Activated CD4-positive, alpha-beta T cell treated with anti-CD3 and anti-CD28 coated beads for 4 hours (primary cell): Measurements from ENCODE around the gene SACS.
A peak's percentile ranks its signal among the peaks of the same experiment; 100 is the strongest.

Experiments
- DNase-seq, 2 donors: peaks; one replicate each; pipeline ENCODE4 v3.0.0-alpha.2; 2020

Gene SACS

DNA sequence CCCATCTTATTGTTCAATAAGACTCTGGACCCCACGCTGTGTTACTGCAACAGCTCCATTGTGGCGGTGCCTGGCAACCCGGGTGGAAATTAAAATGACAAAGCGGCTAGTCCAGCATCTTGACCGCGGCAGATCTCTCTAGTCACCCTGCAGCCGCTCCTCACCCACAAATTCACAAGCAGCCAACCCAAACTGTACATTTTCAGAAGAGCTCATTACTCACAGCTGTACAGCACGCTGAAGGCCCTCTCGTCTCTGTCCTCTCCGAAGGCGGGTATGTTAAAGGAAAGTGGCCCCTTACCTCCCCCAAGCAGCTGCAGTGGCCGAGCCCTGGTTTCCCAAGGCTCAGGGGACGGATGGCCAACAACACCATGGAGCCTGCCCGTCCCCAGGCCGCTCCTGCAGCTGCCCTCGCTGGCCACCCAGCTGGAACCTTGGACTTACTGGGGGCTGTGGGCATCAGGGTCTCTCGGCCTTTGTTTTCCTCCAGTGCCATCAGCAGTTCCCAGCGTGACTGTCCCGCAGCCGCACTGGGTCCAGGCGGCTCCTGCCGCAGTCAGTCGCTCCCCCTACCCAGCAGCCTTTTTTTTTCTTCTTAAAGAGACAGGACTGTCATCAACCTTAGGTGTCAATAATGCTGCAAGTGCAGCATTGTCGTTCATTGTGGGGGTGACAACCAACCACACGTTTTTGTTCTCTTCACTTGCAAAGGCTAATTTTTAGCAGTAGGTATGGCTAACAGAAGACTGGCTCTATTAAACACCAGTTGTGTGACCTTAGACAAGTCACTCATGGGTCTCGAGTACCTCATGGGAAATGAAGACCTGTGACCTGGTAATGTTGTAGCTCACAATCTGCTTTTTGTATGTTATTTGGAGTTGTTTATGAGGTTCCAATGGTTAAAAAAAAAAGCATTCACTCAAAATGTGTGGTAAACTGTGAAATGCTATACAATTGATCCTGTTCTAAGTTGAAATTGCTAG, at the start of gene SACS:
TSS of gene SACS (minus strand) at position 532 of the 983 bp plus-strand sequence. CDS start 22,463 bp downstream, outside the sequence.
- no peak for DNase-seq

- DNase-seq = no peak
Measured at GRCh38 chr13:23480324-23480723, 46.8 kb upstream of the SACS start.

DNA sequence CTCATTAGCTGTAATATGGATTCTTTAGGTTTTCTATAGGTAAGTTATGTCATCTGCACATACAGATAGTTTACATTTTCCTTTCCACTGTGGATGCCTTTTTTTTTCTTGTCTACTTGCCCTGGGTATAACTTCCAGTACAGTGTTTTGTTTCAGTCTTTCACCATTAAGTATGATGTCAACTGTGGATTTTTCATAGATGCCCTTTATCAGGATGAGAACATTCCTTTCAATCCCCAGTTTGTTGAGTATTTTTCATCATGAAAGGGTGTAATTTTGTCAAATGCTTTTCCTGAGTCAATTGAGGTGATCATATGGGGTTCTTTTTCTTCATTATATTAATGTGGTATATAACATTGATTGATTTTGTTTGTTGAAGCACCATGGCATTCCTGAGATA, 43.6 kb upstream of the SACS start:
- DNase-seq = no peak

GRCh38 chr13:23473221-23473620, 39.7 kb upstream of the SACS start:
- DNase-seq = no peak

DNA sequence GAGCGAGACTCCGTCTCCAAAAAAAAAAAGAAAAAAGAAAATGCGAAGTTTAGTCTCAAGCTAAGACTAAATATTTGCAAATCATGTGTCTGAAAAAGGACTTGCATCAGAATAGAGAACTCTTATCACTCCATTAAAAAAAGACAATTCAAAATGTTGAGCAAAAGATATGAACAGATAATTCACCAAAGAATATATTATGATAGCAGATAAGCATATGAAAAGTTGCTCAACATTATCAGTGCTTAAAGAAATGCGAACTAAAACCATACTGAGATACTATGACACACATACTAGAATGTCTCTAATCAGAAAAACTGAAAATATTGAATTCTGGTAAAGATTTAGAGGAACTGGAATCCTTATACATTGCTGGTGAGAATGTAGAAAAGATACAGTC, 38.7 kb upstream of the SACS start:
- DNase-seq = no peak

DNA sequence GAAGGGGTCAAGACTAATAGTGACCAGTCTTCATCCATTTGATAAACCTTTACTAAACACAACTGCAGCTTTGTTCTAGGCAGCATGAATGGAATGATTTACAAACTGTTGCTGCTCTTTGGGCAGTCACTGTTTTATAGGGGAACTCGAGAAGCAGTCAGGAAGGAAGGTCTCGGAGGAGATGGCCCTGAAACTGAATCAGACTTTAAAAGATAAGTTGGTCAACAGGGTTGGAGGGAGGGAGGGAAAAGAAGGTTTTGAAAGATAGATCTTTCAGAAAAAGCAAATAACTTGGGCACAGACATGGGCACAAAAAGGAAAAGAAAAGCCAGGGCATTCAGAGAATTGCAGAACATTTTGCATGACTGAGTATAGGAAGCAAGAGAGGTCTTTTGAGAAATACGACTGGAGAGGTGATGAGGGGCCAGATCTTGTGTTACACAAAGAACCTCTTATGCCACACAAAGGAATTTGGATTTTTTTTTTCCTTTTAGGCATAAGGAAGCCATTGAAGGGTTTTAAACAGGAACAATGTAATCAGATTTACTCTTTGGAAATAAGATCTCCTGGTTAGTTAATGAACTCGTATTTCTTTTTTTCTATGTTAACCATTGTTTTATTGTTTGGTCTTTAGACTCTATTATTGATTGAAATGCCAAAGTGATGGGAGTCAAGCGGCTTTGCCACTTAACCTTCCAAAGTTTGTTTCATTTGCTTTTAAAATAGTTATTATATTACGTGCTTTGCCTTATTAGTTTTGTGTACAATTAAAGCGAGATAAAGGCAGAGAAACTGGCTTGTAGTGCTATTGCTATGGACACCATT, 37.5 kb upstream of the SACS start:
- DNase-seq = no peak

DNA sequence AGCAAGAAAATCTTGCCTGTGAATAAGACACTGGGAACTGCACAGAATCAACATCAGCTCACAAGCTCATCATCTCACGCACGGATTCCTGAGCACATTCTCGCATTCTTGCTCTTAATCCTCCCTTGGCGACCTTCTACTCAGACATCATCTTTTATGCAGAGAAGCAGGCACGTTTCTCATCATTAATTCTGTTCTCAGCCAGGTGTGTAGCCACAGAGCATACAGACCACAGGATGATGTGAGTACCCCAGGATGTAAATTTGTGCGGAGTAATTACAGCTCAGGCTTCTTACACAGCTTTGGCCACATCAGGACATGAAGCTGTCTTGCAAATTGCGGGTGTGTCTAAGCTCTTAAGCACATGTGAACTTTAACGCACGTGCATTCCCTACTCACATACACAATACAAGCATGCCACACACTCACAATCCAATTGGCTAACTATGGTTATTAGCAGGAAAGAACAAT, 36.5 kb upstream of the SACS start:
- DNase-seq = no peak

GRCh38 chr13:23468811-23469210, 35.3 kb upstream of the SACS start:
- DNase-seq = no peak

GRCh38 chr13:23467932-23468278, 34.4 kb upstream of the SACS start:
- DNase-seq = no peak

GRCh38 chr13:23467048-23467931, 33.8 kb upstream of the SACS start:
- no peak for DNase-seq

GRCh38 chr13:23466144-23467002, 32.9 kb upstream of the SACS start:
- peak; percentile 54 to 60 for DNase-seq

DNA sequence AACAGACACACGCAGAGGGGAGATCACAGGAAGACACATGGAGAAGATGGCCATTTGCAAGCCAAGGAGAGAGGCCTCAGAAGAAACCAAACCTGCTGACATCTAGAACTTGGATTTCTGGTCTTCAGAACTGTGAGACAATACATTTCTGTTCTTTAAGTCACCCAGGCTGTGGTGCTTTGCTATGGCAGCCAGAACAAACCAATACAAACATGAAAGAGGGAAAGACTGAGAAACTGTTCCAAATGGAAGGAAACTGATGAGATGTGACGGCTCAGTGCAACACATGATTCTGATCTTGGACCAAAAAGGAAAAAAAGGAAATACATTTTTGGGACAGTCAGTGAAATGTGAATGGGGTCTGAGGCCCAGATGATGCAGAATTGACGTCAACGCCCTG, 30.2 kb upstream of the SACS start:
- no peak for DNase-seq

DNA sequence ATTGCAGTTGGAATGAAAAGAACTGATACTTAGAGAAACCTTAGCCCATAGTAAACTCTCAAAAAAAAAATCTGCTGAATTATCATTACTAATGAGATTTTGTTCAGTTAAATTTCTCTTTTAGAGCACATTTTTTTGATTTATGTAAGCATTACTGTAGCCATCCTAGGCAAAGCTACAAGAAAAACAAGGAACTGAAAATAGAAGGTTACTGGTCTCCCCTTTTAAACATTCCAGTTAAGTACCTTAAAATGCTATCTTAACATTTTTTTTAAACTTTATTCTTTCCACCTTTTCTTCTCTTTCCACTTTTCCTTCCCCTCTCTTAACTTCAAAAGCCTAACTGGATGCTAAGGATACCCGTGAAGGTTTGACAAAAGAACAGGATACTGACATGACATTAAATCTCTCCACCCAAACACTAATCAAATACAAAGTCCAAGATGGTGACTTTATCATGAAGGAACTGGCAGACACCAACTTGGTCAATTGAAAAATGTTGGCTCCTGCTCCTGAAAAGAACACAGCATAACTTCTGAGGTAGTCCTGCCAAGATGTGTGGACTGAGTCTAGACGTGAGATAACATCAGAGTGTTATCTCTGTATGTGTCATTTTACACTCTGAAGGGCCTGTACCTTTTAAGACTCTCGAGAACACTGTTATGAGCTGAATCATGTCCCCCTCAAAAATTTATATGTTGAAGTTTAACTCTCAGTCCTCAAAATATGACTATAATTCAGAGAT, 29.5 kb upstream of the SACS start:
- DNase-seq = no peak

GRCh38 chr13:23461544-23461943, 28.0 kb upstream of the SACS start:
- DNase-seq = no peak

DNA sequence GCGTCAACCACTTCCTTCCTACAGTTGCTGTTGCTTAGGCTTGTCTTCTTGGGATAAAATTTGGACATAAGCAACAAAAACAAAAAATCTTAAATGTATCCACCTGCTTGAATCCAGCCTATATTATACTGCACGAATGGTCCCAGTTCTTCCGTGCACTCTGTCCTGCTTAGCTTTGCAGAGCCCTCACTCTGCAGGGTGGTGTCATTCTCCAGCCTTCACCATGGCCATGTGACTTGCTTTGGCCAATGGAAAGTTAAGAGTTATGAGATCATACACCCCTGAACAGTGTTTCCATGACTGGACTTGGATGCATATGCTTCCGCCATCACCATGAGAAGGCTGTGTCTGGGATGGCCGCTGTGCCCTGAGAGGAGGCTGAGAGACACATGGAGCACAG, 27.4 kb upstream of the SACS start:
- no peak for DNase-seq

DNA sequence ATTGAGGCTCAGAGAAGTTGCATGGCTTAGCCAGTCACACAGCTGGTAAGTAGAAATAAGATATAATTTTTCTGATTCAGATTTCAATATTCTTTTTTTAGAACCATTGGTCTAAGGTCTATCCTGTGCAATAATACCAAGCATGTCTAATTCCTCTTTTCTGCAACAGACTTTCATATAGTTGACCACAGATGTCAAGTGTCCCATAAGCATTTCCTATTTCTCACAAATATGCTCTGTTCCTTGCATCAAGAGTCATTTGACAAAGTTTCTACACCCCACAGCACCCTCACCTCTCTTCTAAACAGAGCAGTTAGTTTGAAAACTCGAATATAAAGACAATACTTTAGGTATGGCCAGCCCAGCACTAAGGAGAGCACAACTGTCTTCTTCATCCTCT, 26.8 kb upstream of the SACS start:
- DNase-seq = no peak

GRCh38 chr13:23458989-23459388, 25.5 kb upstream of the SACS start:
- no peak for DNase-seq

DNA sequence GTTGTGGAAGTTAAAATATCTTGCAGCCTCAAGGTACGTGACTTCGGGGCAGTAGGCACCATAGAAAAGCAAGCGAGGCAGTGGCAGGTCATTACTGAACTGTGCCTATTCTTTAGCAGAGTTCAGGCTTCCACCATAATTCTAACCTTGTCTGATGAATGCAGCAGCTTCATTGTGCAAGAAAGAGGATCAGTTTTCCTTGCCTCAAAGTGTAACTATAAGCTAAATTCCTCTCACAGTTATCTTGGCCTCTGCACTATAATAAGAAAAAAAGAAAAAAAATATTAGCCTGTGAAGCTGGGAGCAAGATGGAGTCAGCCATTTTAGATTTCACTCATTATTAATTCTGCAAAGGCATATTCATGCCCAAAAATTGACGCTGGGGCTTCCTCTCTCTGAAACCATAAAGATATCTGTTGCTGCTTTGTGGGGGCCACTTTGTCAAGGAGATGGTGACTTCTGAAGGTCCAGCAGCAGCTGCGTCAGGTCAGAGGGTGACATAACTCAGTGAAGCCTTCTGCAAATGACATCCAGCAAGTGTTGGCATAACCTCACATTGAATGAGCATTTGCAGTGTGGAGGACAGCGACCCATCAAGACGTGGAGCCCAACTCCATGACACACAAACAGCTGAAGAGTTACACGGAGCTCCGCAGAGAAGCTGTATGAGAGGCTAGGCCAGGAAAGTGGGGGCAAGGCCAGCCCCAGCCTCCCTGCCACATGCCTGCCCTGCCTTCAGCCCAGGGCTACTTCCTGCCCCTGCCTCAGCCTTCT, 23.1 kb upstream of the SACS start:
- DNase-seq = no peak

DNA sequence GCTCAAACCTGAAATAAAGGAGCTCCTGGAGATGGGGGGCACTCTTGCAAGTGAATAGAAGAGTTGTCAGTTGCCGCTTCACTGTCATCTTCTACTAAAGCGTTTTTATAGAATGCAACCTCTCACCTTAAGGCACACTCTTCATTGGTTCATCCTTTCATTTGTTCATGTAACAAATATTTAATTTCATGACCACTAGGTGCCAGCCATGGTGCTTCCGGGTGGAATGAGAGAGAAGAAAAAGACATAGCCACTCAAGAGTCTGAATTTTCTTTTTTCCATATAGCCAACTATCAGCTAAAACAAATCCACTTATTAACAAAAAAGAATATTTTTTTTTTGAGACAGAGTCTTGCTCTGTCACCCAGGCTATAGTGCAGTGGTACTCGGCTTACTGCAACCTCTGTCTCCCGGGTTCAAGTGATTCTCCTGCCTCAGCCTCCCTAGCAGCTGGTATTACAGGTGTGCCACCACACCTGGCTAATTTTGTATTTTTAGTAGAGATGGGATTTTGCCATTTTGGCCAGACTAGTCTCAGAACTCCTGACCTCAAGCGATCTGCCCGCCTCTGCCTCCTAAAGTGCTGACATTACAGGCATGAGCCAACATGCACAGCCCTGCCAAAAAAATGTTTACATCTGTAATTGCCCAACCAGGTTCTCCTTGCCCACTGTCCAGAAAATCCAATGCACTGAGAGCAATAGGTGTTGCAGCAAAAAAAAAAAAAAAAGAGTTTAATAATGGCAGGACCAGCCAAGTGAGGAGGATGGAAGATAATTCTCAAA, 22.1 kb upstream of the SACS start:
- DNase-seq = no peak
